GM06990 (cell line): ENCODE measurements around the gene BCAS3.

Source experiments
- DNase-seq: peaks from one replicate; pipeline ENCODE4 v3.0.0-alpha.2; 2011; ENCODE audit not compliant: insufficient read length; ENCODE audit errors: extremely low read depth
- H3K27me3 ChIP-seq: replicated peaks from 2 replicates; pipeline ENCODE4 v1.6.0; 2011; ENCODE audit warnings: low read length; ENCODE audit not compliant: control insufficient read depth, insufficient read depth
- H3K36me3 ChIP-seq: 2 replicates; pipeline ENCODE4 v1.5.1; 2011; ENCODE audit warnings: low read length; ENCODE audit not compliant: control insufficient read depth, insufficient read depth
- H3K4me3 ChIP-seq: replicated peaks from 2 replicates; pipeline ENCODE4 v1.5.1; 2011; ENCODE audit warnings: low read depth, mild to moderate bottlenecking, control low read depth, low read length
- CTCF ChIP-seq: IDR thresholded peaks from 2 replicates; pipeline ENCODE4 v1.5.1; 2011; ENCODE audit warnings: low read length, control low read depth, mild to moderate bottlenecking, inconsistent platforms; ENCODE audit not compliant: insufficient read depth, poor library complexity, severe bottlenecking

The BCAS3 gene

DNA sequence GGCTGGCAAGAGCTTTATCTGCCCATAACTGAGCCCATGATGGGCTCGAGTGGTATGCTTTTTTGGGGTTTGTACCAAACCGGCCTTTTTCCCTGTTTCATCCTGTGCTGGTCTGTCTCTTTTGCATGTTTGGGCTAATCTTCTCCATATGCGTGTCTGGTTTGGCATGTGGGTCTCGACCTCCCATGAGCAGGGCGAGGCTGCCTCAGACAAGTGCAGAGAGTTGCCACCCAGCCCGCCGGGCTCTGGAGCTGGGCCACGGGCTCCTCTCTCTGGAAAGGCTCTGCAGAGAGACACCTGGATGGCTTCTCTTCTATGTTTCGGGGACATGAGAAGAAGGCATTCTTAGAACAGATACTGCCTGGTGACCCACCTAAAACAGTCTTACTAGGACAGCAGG is 654.2 kb downstream of the BCAS3 start:
- no peak for DNase-seq
- no peaks in the 10 kb centered on the region for H3K36me3 ChIP-seq
- H3K27me3 ChIP-seq, result no peaks in the 10 kb centered on the region
- no peak for TF ChIP-seq CTCF
- no peak overlapping the region for H3K4me3 ChIP-seq

GRCh38 chr17:61333136-61333535 is 655.5 kb downstream of the BCAS3 start:
- Histone ChIP-seq H3K36me3 (no peaks in the 10 kb centered on the region), H3K27me3 (peaks cover 1% of the 10 kb centered on the region; the same call in 1 of the 2 replicates), H3K4me3 (no peak overlapping the region)
- TF ChIP-seq CTCF, result no peak
- no peak for DNase-seq

DNA sequence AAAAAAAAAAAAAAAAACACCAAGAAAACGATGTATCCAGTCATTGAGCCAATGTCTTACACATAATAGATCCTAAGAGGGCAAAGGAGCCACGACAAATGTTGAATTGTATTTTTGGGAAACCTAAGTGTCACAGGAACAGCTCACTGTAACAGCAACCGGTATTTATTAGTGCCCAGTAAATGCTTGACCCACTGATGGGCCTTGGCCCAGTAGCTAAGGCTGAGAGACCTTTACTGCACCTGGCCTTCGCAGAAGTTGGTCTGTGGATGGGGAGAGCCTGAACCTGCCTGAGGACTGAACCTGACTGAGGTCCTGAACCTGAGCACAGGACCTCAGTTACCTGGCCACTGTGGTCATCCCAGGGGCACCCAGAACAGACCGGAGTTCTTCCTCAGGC is 657.0 kb downstream of the BCAS3 start:
- H3K4me3 ChIP-seq, result no peak overlapping the region
- no peak for TF ChIP-seq CTCF
- H3K27me3 ChIP-seq, result peaks cover 1% of the 10 kb centered on the region; the same call in 1 of the 2 replicates
- no peaks in the 10 kb centered on the region for H3K36me3 ChIP-seq
- DNase-seq, result no peak

DNA sequence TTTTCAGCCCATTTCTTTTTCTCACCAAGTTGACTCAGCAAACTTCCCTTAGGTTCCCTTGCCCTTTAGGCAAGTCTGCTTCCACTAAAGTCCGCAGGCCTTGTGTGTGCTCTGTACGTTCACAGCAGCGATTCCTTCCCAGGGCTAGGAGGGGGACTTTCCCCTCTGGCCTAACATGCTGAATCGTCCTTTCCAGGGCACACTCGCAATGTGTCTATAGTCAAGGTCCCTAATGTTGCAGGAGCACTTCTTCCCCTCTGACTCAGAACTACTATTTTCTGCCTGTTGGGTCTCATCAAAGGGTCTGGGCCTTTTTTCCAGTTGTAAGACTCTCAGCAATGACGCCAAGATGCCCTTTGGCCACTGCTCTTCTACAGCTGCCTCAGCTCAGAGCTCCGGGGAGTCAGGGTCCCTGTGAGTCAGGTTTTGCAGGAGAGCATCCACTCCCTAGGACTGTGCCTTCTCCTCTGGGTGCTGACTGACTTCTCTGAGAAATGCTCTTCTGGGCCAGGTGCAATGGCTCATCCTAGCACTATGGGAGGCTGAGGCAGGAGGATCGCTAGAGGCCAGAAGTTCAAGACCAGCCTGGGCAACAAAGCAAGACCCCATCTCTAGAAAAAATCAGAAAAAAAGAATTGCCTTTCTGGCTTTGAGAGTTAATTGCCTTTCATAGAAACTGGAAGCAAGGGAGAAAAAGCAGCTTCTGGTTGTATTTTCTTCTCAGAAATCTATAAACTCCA is 657.6 kb downstream of the BCAS3 start:
- no peak for DNase-seq
- Histone ChIP-seq H3K4me3 (no peak overlapping the region), H3K27me3 (peaks cover 1% of the 10 kb centered on the region; the same call in 1 of the 2 replicates), H3K36me3 (no peaks in the 10 kb centered on the region)
- TF ChIP-seq CTCF, result no peak

DNA sequence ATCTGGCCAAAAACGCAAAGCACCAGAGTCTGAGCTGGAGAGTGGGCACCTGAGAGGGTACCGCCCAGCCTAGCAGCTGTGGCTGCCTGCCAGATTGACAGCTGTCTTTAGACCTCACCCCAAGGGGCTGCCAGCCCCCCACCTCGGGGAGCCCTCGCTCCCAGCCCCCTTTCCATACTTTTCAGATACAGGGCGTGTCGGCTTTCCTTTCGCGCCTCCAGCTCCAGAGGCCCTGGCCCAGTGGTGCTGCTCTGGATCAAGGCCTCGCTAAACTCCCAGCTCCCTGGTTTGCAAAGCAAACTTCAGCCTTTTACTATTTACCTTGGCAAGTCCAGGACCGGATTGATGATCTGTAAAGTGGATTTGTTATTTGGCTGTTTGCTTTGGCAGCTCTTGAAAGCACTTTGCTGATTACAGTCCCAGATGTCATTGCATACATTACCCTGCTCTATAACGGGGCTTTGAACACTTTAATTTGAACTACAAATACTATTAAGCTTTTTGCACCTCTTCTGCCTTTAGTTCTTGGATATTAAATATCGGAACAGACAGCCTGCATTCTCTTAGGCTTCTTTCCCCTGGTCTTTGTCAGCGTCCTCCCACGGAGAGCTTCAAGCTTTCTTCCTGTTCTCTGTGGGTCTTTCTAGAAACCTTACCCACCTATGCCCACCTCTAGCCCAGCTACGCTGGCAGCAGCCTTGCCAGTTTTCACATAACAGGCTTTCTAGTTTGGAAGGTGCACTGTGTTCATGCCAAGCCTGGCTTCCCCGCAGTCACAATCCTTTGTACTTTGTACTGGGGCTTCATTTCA is 658.4 kb downstream of the BCAS3 start:
- DNase-seq, result no peak
- no peaks in the 10 kb centered on the region for H3K36me3 ChIP-seq
- TF ChIP-seq CTCF, result no peak
- H3K27me3 ChIP-seq, result peaks cover 1% of the 10 kb centered on the region; the same call in 1 of the 2 replicates
- H3K4me3 ChIP-seq, result no peak overlapping the region
